GM23248 (cell line): ENCODE results near the gene KCNG2.

Experiments
- EZH2 ChIP-seq: fragments of 200-600 bp; sonication (generic); IDR thresholded peaks from 2 replicates; pipeline ENCODE4 v1.6.1; 2018; ENCODE audit warnings: antibody characterized with exemption, mild to moderate bottlenecking; ENCODE audit not compliant: insufficient read depth, poor library complexity, severe bottlenecking
- EZH2phosphoT487 ChIP-seq: fragments of 200-600 bp; sonication (generic); IDR thresholded peaks from 2 replicates; pipeline ENCODE4 v1.6.1; 2018; ENCODE audit warnings: antibody characterized with exemption, moderate library complexity, mild to moderate bottlenecking, low read depth; ENCODE audit not compliant: insufficient read depth

DNA sequence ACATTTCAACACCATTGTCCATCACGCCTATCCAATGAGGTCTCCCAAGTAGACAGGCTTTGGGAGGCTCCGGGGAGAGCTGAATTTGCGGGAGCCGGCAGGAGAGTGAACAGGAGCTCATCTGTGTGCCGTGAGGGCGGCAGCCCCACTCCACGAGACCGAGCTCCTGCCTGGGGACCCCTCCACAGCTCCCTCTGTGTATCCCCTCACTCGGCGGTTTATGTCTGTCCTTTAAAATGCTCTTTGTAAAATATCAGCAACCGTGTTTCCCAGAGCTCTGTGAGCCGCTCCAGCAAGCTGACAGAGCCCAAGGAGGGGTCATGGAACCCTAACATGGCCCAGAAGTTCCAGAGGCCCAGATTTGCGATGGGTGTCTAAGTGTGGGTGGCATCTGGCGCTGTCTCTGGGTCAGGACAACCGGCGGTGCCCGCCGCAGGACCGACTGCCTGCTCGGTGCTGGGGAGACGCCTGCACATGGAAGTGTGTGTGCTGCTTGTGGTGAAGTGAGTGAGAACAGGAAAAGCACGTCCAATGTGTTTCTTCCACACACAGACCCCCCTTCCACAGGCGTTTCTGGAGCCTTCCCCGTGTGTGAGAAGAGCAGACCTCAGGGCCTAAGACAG is 118.9 kb downstream of the KCNG2 start:
- TF ChIP-seq EZH2phosphoT487: no peak
- TF ChIP-seq EZH2: no peak
